ENCODE results near the gene DPH1.

Gene DPH1

DNA sequence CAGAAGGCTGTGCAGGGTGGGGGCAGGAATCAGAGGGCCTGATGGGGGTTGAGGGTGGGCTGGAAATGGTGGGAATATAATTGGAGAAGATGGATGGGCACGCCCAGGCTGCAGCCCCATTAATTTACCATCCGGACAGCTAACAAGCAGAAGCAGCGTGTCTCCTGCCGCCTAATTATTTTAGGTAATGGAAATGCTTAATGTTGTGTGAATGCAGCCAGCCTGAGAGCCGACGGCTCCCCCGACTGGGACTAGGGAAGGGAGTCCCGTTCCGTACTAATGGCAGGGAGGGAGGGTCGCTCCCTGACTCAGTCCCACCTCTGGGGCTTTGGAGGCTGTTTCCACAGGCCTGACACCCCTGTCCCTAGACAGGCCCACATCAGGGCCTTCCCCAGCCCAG, 7.2 kb downstream of the DPH1 start:
- no peak for DNase-seq (ENCODE audit: insufficient read length, low spot score)
- TF ChIP-seq, protein P1, sequence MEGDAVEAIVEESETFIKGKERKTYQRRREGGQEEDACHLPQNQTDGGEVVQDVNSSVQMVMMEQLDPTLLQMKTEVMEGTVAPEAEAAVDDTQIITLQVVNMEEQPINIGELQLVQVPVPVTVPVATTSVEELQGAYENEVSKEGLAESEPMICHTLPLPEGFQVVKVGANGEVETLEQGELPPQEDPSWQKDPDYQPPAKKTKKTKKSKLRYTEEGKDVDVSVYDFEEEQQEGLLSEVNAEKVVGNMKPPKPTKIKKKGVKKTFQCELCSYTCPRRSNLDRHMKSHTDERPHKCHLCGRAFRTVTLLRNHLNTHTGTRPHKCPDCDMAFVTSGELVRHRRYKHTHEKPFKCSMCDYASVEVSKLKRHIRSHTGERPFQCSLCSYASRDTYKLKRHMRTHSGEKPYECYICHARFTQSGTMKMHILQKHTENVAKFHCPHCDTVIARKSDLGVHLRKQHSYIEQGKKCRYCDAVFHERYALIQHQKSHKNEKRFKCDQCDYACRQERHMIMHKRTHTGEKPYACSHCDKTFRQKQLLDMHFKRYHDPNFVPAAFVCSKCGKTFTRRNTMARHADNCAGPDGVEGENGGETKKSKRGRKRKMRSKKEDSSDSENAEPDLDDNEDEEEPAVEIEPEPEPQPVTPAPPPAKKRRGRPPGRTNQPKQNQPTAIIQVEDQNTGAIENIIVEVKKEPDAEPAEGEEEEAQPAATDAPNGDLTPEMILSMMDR (IDR thresholded peaks at IDR 0.05; ENCODE audit: insufficient read depth, missing control alignments): no peak
- FAIRE-seq: no peak

DNA sequence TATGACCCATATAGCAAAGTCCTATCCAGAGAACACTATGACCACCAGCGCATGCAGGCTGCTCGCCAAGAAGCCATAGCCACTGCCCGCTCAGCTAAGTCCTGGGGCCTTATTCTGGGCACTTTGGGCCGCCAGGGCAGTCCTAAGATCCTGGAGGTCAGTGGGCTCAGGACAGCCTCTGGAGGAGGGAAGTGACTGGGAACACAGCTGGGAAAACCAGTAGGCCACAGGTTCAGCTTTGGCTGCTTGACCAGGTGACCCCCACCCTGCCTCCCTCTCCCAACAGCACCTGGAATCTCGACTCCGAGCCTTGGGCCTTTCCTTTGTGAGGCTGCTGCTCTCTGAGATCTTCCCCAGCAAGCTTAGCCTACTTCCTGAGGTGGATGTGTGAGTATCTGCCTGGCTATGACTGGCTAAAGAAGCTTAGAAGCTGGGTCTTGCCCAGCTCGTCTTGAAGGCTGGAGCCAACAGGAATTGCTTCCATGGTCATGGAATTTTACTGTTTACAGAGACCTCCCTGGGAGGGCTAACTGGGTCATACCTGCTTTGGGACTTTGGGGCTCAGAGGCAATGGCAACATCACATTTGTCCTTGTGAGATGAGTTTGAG, 10.4 kb downstream of the DPH1 start:
- TF ChIP-seq, protein P1 (IDR thresholded peaks at IDR 0.05; ENCODE audit: insufficient read depth, missing control alignments): no peak
- DNase-seq (ENCODE audit: insufficient read length, low spot score): no peak
- no peak for FAIRE-seq

DNA sequence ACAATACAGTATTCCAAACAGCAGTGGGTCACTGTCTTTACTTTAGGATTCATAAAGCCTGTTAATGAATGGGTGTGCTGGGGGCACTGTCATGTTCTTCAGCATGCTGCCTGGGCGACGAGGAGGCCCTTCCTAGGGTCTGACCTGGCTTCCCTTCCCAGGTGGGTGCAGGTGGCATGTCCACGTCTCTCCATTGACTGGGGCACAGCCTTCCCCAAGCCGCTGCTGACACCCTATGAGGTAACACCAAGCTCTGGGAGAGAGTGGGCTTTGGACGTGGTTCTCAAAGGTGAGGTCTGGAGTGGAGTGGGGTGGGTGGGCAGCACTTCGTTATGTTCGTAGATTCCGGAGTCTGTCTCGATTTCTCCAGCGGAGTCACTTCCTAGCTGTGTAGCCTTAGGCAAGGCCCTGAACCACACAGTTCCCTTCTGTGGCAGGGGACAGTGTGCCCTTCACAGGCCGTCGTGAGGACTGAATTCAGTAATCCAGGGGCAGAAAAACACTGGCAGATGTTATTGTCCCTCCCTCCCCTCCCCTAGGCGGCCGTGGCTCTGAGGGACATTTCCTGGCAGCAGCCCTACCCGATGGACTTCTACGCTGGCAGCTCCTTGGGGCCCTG, 11.1 kb downstream of the DPH1 start:
- no peak for FAIRE-seq

DNA sequence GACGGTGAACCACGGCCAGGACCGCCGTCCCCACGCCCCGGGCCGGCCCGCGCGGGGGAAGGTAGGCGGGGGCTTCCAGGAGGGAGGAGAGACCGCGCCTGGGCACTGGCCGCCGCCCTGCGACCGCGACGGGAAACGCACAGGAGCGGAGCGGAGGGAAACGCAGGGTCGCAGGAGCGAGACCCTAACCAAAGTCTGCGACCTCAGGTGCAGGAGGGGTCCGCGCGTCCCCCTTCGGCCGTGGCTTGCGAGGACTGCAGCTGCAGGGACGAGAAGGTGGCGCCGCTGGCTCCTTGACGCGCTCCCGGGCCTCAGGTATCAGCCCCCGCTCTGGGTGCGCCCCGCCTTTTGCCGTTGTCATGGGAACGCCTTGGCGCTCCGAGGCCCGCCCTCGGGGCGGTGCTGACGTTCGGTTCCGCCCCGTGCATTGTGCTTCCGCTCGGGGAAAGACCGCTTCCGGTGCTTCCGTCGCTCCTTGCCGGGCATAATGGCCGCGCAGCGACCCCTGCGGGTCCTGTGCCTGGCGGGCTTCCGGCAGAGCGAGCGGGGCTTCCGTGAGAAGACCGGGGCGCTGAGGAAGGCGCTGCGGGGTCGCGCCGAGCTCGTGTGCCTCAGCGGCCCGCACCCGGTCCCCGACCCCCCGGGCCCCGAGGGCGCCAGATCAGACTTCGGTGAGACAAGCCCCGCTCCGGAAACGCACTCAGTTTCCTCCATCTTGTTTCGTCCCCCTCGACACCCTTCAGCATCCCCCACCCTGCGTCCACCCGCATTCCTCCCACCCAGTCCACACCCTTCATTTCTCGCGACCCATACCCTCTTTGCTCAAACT, 11.8 kb downstream of the DPH1 start, which contains the start of gene OVCA2:
Gene OVCA2 (plus strand): TSS at position 462 of the 829 bp plus-strand sequence. CDS start 26 bp downstream, at position 488.
- no peak for FAIRE-seq

More for the DNA sequence above, 11.1 kb downstream of the DPH1 start:
- TF ChIP-seq, protein P1 (IDR thresholded peaks at IDR 0.05; ENCODE audit: insufficient read depth, missing control alignments): no peak
- no peak for DNase-seq (ENCODE audit: insufficient read length, low spot score)

DNA sequence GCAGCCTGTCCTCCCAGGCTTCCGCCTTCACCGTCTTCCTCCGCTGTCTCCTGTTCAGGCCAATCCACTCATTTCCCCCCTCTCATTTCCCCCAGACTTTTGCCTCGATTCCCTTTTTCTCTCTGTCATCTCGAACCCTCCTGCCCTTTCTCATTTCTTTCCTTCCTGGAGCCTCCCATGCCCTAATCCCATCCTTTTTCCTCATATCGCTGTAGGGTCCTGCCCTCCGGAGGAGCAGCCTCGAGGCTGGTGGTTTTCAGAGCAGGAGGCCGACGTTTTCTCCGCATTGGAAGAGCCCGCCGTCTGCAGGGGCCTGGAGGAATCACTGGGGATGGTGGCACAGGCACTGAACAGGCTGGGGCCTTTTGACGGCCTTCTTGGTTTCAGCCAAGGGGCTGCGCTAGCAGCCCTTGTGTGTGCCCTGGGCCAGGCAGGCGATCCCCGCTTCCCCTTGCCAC, 12.5 kb downstream of the DPH1 start:
- TF ChIP-seq, protein P1 (IDR thresholded peaks at IDR 0.05; ENCODE audit: insufficient read depth, missing control alignments): no peak
- DNase-seq (ENCODE audit: insufficient read length, low spot score) (no peak), FAIRE-seq (no peak)

More for the DNA sequence above, 11.8 kb downstream of the DPH1 start, which contains the start of gene OVCA2:
- DNase-seq (ENCODE audit: insufficient read length, low spot score): peak; percentile 86
- TF ChIP-seq, protein P1 (IDR thresholded peaks at IDR 0.05; ENCODE audit: insufficient read depth, missing control alignments): peak; percentile 39

DNA sequence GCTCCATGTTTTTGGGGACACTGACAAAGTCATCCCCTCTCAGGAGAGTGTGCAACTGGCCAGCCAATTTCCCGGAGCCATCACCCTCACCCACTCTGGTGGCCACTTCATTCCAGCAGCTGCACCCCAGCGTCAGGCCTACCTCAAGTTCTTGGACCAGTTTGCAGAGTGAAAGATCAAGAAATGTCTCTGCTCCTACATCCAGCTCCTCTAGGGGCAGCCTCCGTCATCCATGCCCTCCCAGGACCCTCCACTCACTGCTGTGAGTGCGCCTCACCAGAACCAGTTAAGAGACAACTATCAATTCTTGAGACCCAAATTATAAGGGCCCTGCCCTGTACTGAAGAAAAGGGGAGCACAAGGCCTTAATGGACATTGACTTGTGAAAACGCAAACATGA, 13.0 kb downstream of the DPH1 start:
- TF ChIP-seq, protein P1 (IDR thresholded peaks at IDR 0.05; ENCODE audit: insufficient read depth, missing control alignments): no peak
- no peak for DNase-seq (ENCODE audit: insufficient read length, low spot score)
- no peak for FAIRE-seq
